Epithelial cell of proximal tubule (primary cell): ENCODE measurements around the gene AGAP9. TPM values are rescaled to one million over a fixed set of nuclear protein-coding genes. Genes with fewer than 3 reads are reported as not detected.
"Not testable (repeated sequence)": the region's sequence is repeated elsewhere in the genome, so short reads cannot be mapped to it uniquely, and the experiment has no call there.

ENCODE experiments used
- DNase-seq: peaks from one replicate; pipeline ENCODE4 v3.0.0-alpha.2; 2011; ENCODE audit warnings: low read depth
- H3K4me3 ChIP-seq: 2 replicates; pipeline ENCODE4 v1.5.1; 2011; ENCODE audit warnings: low read depth, mild to moderate bottlenecking, low read length
- CTCF ChIP-seq: conservative IDR thresholded peaks from 2 replicates; pipeline ENCODE4 v1.5.1; 2012; ENCODE audit warnings: low read depth, mild to moderate bottlenecking, low read length
- total RNA-seq: library from RNA; depleted of rRNA; stranded (reverse); fragments of >200 nt; gene quantifications from 2 replicates; pipeline ENCODE4 v1.2.3, GENCODE V29; 2015

The AGAP9 gene
- total RNA-seq, 1 donor from 2014 or later: 7.1 TPM

DNA sequence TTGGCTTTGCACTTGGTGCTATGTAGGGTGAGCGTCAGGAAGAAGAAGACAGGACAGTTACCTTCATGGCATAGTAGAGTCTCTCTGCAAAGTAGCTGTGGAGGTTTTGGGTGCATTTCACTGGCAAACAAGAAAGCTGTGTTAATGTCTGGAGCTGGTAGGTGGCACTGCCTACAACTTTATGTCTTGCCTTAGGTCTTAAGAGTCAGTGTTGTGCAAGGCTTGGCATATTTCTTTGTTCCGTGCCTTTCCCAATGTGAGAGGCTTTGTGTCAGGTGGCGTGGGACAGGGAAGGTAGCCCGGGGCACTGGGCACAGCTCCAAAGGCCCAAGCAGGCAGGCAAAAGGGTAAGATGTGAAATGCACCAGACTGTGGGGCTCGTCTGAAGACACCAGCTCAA lies 51.4 kb downstream of the AGAP9 start:
- not testable (repeated sequence) for H3K4me3 ChIP-seq, DNase-seq

- H3K4me3 ChIP-seq, DNase-seq: not testable (repeated sequence)
These were observed 54.5 kb downstream of the AGAP9 start for GRCh38 chr10:47468731-47469528.

DNA sequence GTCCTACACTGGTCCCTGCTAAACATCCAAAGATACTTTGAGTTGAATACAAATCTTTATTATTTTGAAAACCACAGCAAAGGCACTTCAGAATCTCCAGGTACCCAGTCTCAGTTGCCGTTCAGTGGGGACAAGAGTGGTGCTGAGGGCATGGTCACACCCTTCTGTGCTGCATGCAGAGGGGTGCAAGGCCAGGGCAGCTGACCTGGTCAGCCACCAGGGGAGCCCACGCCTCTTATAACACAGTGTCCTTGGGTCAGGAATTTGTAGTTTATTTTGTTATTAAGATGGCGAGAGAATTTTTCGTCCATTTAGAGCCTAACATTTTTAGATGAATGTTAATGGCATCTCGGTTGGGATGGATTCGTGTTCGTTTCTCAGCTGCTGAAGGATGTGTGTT lies 55.5 kb downstream of the AGAP9 start:
- H3K4me3 ChIP-seq, DNase-seq: not testable (repeated sequence)

GRCh38 chr10:47467458-47467857 lies 56.0 kb downstream of the AGAP9 start:
- DNase-seq, H3K4me3 ChIP-seq: not testable (repeated sequence)

DNA sequence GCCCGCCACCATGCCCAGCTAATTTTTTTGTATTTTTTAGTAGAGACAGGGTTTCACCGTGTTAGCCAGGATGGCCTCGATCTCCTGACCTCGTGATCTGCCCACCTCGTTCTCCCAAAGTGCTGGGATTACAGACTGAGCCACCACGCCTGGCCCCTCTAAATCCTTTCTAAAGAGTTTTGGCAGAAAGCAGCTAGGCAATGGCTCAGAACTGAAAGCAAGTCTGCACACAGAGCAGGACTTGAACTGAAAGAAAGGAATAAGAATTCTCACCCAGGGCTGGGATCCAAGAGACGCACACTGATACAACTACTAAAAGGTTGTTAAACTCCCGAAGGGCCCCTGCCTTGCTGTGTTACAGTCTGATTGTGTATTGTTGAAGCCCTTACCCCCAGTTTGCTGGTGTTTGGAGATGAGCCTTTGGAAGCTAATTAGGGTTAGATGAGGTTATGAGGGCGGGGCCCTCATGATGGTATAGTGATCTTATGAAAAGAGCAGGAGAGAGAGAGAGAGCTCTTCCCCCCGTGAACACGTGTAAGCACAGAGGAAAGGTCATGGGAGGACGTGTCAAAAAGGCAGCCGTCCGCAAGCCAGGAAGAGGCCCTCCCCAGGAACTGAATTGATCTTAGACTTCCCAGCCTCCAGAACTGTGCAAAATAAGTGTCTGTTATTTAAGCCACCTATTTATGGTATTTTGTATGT lies 58.1 kb downstream of the AGAP9 start:
- not testable (repeated sequence) for DNase-seq, H3K4me3 ChIP-seq

DNA sequence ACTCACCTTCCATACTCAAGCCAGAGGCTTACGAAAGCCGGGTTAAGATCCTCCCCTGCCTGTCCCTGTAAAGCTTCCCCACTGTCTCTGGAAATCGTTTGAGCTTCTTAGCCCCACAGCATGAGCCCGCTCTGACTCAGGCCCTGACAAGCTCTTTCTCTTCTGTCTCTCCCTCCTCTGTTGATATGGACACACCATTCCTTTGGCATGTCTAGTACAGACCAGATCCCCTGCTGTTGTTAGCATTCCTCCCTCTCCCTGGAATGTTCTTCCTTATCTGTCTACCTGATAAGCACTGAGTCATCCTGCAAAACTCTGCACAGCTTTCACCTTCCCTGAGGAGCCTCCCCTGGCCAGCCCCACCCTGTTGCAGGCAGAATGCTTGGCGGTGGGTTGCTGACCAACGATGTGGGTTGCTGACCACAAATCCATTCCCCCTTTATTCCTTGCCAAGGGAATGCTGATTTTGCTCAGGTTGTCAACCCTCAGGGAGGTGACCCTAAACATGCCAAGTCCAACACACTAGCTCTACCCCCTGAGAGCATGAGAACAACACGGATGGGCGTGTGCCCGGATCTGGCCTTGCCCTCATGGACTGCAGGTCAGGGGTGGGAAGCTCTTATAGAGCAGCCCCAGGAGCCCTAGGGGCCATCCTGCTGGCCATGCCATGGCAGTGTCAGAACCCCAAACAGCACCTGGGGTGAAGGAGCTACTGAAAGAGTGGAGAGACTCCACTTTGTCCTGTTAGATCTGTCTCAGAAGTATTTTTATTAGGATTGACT lies 60.7 kb downstream of the AGAP9 start:
- not testable (repeated sequence) for H3K4me3 ChIP-seq, DNase-seq

- DNase-seq: not testable (repeated sequence)
- H3K4me3 ChIP-seq: peak overlapping the region; percentile 27
- peak; percentile 28 for TF ChIP-seq CTCF
These were observed 62.2 kb downstream of the AGAP9 start for GRCh38 chr10:47461261-47461687.

DNA sequence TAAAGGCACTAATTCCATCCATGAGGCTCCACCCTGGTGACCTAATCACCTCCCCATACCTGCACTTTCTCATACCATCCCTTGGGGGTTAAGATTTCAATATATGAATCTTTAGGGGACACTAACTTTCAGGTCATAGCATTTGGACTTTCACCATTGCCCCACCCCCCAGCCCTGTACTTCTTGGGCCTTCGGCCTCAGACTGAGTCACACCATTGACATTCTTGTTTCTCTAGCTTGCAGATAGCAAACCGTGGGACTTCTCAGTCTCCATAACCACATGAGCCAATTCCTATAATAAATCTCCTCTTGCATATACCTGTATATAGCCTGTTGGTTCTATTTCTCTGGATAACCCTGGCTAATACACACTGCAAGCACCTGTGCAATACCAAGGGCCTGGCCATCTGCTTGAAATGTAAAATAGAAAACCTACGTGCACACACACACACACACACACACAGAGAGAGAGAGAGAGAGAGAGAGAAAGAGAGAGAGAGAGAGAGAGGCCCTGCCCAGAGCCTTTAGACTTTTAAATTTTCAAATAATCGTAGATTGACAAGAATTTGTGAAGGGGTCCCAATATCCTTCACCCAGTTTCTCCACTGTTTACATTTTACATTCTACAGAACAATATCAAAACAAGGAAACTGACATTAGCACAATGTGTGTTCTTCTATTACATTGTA lies 64.8 kb downstream of the AGAP9 start:
- H3K4me3 ChIP-seq: no peak overlapping the region
- peak; percentile 31 for DNase-seq
- no peak for TF ChIP-seq CTCF

GRCh38 chr10:47457826-47458225 lies 65.6 kb downstream of the AGAP9 start:
- H3K4me3 ChIP-seq: no peak overlapping the region
- DNase-seq: no peak
- TF ChIP-seq CTCF: no peak

- TF ChIP-seq CTCF: no peak
These were observed 66.0 kb downstream of the AGAP9 start for GRCh38 chr10:47457528-47457820.

More at GRCh38 chr10:47457528-47457820, 66.0 kb downstream of the AGAP9 start:
- H3K4me3 ChIP-seq: no peak overlapping the region
- no peak for DNase-seq
